NCI-H1417 (cell line): ENCODE measurements around the gene CHRNA1.

Experiments
- DNase-seq, 3 experiments: peaks; one replicate each; lab custom pipeline; 2025; lab: John Stamatoyannopoulos, UW

CHRNA1 gene

DNA sequence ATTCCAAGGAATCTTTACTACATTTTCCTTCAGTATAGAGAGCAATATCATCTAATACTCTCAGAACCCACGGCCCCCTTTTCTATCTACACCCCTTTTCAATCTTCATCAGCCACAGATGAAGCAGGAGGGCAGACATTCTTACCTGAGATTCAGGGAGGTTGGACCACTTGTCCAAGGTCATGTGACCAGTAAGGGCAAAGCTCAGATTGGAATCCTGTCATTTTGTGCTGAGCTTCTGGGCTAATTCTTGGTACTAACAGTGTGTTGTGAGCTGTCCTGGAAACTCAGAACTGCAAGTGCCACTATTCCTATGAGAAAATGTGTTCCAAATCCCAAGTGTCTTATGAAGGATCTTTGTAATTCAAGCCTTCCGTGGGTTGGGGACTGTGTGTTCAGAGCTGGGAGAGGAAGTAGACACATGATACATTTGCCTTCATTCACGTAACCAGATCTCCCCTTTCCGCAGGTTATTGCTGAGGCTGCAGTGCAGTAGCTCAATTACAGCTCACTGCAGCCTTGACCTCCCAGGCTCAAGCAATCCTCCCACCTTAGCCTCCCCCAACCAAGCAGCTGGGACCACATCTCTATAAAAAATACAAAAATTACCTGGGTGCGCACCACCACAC is 3.3 kb downstream of the CHRNA1 start:
- DNase-seq, result peak in 1 of 3 experiments; percentile 72

DNA sequence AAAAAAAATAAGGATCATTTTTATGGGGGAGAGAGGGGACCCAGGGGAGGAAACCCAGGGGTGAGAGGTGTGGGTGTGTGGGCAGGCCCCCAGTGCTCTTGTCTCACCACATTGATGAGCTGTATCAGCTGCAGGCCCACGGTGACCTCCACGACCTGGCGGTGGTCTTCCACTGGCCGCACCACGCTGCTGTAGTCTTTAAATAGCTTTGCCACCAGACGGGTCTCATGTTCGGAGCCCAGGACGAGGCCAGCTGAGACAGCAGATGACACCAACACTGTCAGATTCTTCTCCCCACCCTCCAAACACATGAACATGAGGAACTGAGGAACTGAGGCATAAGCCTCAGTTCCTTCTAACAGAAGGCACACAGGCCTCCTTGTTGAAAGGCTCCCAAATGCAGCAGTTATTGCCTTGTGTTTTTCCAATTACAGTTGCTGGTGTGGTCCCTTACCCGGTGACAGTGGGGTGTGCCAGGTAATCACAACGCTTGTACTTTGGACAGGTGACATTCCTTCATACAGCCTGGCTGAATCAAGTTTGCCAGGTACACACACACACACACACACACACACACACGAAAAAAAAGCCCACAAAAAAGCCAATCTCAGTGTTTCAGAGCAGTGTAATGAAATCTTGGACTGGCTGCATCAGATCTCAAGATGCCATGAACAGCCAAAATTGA is 4.7 kb downstream of the CHRNA1 start:
- DNase-seq, result no peak

DNA sequence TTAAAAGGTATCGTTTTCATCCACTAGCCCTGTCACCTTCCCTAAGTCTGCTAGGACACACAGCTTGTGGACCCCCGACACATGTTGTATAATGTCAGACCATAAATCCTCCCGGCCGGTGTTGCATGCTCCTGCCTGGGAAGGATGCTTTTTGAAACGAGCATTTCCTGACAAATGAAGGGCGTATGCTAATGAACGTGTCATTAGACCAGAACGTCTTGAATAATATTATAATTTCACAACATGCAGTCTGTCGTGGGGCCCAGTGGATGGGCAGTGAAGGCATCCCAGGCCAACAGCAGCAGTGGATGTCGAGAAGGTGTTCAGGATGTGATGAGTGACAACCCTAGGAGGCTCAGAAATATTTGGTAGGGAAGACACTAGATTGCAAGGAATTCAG is 7.5 kb downstream of the CHRNA1 start:
- no peak for DNase-seq

DNA sequence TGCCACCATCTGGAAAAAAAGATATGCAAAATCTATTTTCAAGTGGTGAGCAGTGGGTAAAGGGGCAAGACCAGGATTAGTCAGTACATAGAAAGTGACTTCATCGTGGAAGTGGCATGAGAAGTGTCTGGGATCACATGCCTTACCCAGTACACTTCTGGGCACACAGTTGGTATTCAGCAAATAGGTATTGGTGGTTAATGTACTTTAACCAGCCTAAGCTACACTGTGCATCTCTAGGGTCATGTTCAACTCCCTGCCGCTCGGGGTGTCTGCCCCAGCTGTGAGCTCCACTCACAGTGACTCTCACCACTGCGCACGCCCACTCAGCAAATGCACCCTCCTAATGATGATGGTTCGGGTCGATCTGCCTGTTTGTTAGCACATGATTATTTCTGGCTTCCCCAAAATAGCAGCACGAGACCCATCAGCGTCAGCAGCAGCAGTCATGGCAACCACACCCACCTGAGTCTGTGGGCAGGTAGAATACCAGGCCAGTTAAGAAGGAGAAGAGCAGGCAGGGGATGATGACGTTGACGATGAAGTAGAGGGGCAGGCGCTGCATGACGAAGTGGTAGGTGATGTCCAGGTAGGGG is 11.1 kb downstream of the CHRNA1 start:
- DNase-seq, result no peak

DNA sequence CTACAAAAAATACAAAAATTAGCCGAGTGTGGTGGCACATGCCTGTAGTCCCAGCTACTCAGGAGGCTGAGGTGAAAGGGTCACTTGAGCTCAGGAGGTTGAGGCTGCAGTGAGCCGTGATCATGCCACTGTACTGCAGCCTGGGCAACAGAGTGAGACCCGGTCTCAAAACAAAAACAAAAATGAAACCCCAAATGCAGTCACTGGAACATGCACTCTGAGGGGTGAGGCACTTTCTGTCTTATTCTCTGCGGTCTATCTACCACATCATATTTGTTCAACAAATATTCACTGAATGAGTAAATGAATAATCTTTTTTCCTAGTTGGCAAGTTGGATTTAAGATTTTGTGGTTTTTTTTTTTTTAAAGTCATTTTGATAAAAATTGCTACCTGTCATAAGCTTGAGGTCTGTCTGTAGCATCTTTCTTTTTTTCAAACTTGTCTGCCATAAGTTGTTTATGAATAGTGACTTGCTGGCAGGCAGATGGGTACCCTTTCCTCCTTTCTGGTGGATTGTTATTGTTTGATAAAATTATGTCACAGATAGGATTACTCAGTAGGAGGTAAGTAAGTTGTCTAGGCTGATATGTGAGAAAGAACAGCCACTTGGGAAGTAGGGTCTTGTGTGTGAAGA is 11.8 kb downstream of the CHRNA1 start:
- DNase-seq, result no peak

DNA sequence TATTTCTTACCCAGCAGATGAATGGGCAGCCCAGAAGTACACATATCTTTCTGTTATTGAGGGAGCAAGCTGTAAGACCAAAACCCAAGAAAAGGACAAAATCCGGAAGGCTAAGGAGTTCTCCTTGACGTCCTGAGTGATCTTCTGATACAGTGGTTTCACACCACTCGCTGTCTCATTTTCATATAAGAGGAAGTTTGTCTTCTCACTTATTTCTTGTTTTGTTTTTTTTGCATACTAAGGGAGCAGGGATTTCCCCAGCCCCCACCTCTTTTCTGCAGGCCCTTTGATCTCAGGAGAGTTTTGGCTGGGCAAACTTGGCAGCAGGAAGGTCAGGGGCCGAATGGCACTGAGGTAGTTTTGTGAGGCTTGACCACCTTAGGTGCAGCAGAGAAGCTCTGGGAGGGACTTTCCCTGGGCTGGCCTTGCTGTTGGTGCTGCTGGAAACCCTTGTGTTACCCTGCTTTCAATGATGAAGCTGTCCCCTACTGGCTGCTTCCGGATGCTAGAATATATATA is 13.3 kb downstream of the CHRNA1 start:
- DNase-seq, result no peak

DNA sequence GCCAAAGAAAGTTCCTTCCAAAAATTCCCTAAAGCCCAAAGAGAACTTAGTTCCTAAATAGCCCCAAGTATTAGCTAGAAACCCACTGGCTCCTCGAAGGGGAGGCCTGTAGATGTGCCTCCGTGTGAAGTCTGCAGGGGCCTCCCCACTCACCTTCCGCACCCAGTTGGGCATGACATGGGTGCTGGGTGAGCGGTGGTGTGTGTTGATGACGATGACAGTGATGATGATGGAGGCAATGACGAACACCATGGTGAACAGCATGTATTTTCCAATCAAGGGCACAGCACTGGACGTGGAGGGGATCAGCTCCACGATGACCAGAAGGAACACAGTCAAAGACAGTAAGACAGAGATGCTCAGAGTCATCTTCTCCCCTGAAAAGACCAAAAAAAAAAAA is 14.5 kb downstream of the CHRNA1 start:
- DNase-seq, result no peak

DNA sequence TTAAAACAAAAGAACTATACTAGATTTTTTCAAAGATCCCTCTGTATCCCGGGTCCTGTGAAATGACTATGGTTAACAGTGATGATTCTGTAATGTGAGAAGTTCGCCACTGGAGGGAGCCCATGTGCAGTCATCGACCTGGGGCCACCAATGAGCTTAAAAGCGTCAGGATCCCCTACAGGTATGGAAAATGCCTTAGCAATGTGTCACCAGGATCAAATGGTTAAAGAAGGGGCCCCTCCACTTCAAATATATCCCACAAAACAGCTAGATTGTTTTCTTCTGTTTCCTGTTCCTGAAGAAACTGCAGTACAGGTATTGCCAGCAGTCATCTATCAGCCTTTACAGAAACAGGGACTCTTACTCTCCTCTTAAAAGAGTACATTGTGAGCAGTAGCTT is 15.3 kb downstream of the CHRNA1 start:
- DNase-seq, result peak; percentile 5 to 43 (median 25)

DNA sequence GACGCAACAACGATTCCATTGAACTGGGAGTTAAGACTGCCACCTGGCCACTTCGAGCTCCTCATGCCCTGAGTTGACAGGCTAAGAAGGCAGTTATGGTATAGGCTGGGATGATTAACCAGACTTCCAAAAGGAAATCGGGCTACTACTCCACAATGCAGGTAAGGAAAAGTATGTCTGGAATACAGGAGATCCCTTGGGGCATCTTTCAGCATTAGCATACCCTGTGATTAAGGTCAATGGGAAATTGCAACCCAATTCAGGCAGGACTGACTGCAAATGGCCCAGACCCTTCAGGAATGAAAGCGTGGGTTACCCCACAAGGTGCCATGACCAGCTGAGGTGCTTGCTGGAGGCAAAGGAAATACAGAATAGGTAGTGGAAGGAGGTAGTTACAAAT is 19.1 kb downstream of the CHRNA1 start:
- no peak for DNase-seq

DNA sequence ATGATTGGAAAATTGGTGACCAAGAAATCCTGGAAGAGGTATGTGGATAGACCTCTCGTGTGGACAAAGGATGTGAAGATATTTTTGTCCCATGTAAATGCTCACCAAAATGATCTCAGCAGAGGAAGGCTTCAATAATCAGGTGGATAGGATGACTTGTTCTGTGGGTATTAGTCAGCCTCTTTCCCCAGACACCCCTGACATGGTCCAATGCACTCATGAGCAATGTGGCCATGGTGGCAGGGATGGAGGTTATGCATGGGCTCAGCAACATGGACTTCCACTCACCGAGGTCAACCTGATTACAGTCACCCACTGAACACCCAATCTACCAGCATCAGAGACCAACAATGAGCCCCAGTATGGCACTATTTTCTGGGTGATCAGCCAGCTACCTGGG is 20.2 kb downstream of the CHRNA1 start:
- DNase-seq, result no peak

DNA sequence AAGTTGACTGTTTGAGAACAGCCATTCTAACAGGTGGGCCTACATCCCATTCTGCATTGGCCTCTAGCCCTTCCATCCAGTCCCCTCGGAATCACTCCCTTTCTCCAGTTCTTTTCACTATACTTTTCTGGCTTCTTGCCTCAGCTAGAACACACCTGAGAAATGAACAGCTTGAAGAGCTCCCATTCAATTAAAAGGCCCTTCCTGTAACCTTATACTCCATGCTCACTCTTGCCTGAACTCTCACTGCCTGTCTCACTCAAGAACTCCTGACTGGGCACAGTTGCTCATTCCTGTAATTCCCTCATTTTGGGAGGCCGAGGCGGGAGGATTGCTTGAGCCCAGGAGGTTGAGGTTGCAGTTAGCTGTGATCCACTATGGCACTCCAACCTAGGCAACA is 23.6 kb downstream of the CHRNA1 start:
- no peak for DNase-seq

DNA sequence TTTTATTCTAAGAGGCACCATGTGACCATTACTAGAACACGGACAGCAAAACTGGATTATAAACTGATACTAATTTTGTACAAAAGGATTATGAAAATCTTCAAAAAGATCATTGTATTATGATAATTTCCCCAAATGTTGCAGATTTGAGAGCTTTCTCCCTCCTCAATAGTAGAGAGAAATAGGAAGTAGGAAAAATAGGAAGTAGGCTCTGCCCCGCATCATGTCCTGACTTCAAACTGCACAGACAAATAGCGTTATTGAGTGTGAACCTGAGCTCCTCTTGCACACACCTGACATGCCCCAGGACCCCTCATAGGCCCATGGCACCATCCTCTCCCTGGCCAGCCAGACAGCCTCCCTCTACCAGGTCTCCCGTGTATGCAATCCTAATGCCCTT is 25.4 kb downstream of the CHRNA1 start:
- DNase-seq, result no peak

DNA sequence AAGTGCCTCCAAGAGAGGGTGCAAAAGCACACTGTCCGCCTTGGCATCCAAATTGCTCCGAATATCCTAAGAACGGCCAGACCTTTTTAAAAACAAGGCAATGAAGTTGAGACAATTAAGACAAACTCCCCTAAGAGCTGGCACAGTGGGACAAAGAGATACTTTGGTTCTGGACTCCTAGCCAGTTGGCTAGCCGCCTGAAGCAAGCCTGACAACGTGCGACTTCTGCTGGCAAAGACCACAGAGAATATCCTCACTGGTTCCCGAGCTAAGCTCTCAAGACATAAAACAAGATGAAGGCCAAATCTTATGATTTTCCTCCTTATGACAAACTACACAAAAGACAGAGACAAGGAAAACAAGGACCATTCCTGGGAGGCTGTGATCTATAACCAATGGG is 32.7 kb downstream of the CHRNA1 start:
- no peak for DNase-seq

DNA sequence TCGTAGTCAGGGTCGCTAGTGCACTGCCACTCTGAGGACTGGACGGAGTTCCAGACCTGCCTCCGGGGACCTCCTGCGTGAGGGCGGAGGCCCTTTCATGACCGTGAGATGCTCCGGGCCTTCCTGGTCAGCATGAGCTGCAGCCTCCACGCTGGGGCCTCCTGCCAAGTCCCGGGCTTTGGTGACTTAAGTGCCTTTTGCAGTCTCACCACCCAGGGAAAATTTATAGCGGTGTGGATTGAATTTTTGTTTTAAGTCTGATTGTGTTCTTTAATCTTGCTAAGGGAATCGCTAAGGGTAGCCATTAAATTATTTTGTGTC is 33.6 kb downstream of the CHRNA1 start:
- DNase-seq, result no peak

DNA sequence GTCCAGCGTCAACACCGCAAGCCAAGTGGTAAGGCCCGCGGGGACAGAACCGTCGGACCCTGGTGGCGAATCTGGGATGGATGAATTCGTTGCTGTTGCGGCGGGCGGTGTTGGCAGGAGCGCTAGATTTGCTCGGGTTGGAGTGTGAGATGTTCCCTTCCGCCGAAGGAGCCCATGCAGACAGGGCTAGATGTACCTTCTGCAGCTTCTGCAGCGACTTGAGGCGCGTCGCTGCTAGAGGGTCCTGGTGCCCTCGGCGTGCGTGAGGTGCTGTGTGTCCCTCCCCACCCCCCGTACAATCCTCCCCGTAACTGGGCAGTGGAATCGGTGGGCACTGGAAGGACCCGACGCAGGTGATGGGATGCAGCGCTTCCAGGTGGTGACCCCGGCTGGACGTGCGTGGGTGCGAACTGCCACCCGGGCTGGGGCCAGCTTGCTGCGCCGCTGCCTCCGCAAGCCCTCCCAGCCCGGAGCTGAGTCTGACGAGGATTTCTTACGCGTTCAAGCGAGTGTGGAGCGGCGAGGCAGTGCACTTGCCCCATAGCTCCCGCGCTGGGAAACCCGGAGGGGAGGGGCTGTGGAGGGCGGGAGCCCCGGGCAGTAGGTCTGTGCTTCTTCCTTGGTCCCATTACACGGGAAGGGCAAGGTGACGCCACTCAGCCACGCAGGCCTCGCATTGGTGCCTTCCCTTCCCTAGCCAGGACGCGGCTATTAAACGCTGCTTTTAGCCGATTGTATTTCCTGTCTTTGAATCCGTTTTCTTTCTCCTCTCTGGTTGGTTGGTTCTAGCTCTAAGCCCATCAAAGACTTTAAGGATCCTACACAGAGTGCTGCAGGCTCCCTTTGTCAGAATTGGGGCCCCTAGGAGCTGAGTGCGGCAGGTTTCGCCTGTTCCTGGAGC is 34.2 kb downstream of the CHRNA1 start:
- DNase-seq, result peak in 1 of 3 experiments; percentile 0

DNA sequence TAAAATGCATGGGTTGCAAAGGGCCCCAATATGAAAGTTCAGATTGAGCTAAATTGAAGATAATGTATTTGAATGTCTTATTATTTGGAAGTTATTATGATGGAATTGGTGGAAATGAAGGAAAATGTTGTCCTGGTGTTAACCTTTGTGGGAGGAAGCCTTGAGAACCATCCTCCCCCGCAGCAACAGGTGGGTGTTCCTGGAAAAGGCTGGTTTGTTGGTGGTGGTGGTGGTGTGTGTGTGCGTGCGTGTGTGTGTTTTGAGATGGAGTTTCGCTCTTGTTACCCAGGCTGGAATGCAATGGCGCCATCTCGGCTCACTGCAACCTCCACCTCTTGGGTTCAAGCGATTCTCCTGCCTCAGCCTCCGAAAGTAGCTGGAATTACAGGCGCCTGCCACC is 36.2 kb downstream of the CHRNA1 start:
- no peak for DNase-seq

DNA sequence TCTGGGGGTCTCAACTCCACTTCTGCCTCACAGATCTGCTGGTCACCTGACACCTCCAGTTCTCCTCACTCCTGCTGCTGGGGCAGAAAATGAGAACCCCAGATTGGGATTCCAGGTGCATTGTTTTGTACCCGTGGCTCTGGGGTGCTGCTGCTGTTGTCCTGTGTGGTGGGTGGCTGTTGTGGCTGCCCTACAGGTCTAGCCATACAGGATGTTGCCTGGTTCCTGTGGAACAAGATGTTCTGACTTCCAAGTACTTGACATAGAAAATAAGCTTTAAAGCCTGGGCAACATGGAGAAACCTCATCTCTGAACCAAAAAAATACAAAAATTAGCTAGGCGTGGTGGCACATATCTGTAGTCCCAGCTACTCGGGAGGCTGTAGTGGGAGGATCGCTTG is 38.1 kb downstream of the CHRNA1 start:
- DNase-seq, result no peak

DNA sequence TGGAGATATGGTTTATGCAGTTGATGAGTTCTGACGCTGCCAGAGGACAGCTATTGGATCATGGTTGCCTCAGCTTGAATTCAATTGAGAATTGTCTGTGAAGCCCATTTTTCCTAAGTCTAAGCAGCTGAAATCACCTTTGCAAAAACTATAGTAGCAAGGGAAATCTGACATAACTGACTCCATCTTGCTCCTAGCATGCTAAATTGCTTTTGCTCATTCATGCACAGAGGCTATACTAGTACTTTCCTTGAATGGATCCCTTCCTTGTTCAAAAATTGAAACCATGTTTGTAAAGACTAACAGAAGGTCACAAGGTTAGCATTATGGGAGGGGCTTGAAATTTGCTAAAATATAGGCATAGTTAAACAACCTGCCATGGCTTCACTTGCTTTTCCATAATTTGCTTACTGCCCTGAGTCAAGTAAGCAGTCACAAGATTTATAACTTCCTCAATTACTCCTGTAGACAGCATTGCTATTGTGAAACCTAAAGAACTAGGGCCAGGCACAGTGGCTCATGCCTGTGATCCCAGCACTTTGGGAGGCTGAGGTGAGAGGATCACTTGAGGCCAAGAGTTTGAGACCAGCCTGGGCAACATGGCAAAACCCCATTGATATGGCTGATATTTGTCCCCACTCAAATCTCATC is 41.2 kb downstream of the CHRNA1 start:
- no peak for DNase-seq

DNA sequence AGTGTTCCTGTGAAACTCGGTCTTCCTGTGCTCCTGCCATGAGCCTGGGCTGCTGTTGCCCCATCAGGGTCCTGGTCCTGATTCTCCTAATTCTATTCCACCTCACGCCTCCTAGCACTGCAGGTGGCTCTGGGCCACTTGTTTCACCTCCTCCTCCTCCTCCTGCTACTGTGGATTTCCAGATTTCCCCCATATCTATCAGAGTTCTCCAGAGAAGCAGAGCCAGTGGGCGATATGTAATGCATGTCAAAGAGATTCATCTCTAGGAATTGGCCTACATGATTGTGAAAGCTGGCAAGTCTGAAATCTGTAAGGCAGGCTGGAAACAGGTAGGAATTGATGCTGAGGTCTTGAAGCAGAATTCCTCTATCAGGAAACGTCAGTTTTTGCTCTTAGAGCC is 45.3 kb downstream of the CHRNA1 start:
- DNase-seq, result no peak

DNA sequence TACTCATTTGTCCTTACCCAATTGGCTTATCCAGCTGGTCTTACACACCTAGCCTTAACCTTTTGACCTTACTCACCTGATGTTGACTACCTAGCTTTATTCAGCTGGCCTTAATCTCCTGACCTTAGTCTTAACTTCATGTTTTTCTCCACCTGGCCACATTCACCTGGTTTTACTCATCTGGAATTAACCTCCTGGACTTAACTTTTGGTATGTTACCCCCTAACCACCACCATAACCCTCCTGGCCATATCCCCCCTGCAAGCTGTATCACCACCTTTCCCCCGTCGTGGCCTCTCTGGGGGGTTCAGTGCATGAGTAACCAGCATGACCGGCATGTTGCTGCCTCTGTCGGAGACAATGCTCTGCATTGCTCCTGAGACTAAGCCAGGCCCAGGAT is 45.7 kb downstream of the CHRNA1 start:
- no peak for DNase-seq

DNA sequence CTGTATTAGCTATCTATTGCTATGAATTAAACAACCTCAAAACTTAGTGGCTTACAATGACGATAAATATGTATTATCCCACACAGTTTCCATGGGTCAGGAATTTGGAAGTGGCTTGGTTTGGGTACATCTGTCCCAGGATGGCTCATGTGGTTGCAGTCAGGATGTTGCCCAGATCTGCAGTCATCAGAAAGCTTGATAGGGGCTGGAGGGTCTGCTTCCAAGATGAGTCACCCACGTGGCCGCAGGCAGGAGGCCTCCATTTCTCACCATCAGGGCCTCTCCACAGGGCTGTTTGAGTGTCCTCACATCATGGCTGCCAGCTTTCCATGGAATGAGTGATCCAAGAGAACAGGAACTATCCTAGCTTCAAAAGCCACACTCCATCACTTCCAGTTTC is 46.4 kb downstream of the CHRNA1 start:
- DNase-seq, result no peak

DNA sequence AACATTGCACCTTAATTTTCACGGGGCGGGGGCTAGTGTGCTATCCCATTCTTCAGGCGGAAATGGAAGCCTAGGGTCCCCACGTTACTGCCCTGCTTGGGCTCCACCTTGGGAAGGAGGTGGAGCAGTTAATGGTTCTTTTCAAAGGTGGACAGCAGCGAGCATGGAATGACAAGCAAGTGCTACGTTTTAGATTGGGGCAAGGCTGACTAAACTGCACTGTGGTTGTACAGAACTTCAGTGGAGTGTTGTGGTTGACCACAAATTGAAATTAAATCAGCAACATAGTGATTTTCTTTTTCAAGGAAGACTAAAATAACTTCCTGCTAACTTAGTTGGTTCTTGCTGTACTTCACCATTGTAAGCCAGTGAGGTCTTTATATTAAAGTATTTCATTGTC is 47.0 kb downstream of the CHRNA1 start:
- no peak for DNase-seq
